ENCODE measurements around the gene NOTCH3. TPM values are rescaled to one million over a fixed set of nuclear protein-coding genes. Genes with fewer than 3 reads are reported as not detected.
A peak's percentile ranks its signal among the peaks of the same experiment; 100 is the strongest.

The NOTCH3 gene
- 21.7 TPM for total RNA-seq
- long read RNA-seq, partial matches to known transcripts = 18 of 32 reads
- long read RNA-seq, other reads (novel, unspliced or antisense) = 14 of 32 reads

- TF ChIP-seq, protein P1, sequence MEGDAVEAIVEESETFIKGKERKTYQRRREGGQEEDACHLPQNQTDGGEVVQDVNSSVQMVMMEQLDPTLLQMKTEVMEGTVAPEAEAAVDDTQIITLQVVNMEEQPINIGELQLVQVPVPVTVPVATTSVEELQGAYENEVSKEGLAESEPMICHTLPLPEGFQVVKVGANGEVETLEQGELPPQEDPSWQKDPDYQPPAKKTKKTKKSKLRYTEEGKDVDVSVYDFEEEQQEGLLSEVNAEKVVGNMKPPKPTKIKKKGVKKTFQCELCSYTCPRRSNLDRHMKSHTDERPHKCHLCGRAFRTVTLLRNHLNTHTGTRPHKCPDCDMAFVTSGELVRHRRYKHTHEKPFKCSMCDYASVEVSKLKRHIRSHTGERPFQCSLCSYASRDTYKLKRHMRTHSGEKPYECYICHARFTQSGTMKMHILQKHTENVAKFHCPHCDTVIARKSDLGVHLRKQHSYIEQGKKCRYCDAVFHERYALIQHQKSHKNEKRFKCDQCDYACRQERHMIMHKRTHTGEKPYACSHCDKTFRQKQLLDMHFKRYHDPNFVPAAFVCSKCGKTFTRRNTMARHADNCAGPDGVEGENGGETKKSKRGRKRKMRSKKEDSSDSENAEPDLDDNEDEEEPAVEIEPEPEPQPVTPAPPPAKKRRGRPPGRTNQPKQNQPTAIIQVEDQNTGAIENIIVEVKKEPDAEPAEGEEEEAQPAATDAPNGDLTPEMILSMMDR (IDR thresholded peaks at IDR 0.05; ENCODE audit: borderline replicate concordance) = no peak
- peaks cover 71% of the 10 kb centered on the region for H3K27me3 ChIP-seq (ENCODE audit: low read depth)
- H3K4me3 ChIP-seq = peak within 1 kb of the TSS; percentile 66
- intact Hi-C loops (cut with micrococcal nuclease) = no loop called here
- peak within 1 kb of the TSS; percentile 83 for H3K27ac ChIP-seq (replicated peaks)
- DNase-seq = no peak
- peaks cover 28% of the 10 kb centered on the region for H3K4me1 ChIP-seq
- peaks cover 3% of the 10 kb centered on the region for H3K9me3 ChIP-seq (replicated peaks)
- no peaks in the 10 kb centered on the region for H3K36me3 ChIP-seq
Measured at GRCh38 chr19:15200553-15201364, at the start of gene NOTCH3. Gene NOTCH3 (minus strand): TSS chr19:15200995. CDS start chr19:15200905, 90 bp downstream.

GRCh38 chr19:15250640-15250993, 49.8 kb upstream of the NOTCH3 start:
- DNase-seq = no peak
- peak overlapping the region; percentile 46 for H3K4me3 ChIP-seq
- intact Hi-C loops (cut with micrococcal nuclease) = no loop called here
- peaks cover 90% of the 10 kb centered on the region for H3K4me1 ChIP-seq
- H3K9me3 ChIP-seq (replicated peaks) = no peaks in the 10 kb centered on the region
- peaks cover 55% of the 10 kb centered on the region for H3K36me3 ChIP-seq
- TF ChIP-seq, protein P1 (IDR thresholded peaks at IDR 0.05; ENCODE audit: borderline replicate concordance) = no peak
- H3K27me3 ChIP-seq (ENCODE audit: low read depth) = no peaks in the 10 kb centered on the region
- peak overlapping the region; percentile 96 for H3K27ac ChIP-seq (replicated peaks)

GRCh38 chr19:15249972-15250639, 49.3 kb upstream of the NOTCH3 start:
- no peaks in the 10 kb centered on the region for H3K9me3 ChIP-seq (replicated peaks)
- TF ChIP-seq, protein P1 (IDR thresholded peaks at IDR 0.05; ENCODE audit: borderline replicate concordance) = no peak
- H3K36me3 ChIP-seq = peaks cover 53% of the 10 kb centered on the region
- H3K4me3 ChIP-seq = peak overlapping the region; percentile 46
- DNase-seq = peak; percentile 65
- H3K4me1 ChIP-seq = peaks cover 95% of the 10 kb centered on the region
- H3K27me3 ChIP-seq (ENCODE audit: low read depth) = no peaks in the 10 kb centered on the region
- intact Hi-C loops (cut with micrococcal nuclease) = no loop called here
- H3K27ac ChIP-seq (replicated peaks) = peak overlapping the region; percentile 96

DNA sequence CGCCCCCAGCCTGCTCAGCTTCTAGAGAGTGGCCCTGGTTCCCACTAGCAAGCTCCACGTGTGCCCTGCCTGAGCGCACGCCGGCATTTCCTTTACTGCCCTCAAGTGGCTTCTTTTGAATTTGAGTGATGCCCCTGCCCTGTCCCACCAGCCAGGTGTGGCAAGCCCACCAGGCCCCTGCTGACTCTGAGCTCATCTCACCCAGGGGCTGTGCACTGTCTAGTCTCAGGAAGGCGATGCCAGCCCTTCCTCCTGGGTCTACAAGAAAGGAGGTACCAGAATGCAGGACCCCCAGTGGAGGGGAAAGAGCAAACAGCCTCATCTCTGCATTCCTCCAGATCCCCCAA, 48.7 kb upstream of the NOTCH3 start:
- intact Hi-C loops (cut with micrococcal nuclease) = no loop called here
- H3K36me3 ChIP-seq = peaks cover 52% of the 10 kb centered on the region
- H3K27ac ChIP-seq (replicated peaks) = peak overlapping the region; percentile 96
- H3K27me3 ChIP-seq (ENCODE audit: low read depth) = no peaks in the 10 kb centered on the region
- DNase-seq = no peak
- peaks cover 98% of the 10 kb centered on the region for H3K4me1 ChIP-seq
- H3K9me3 ChIP-seq (replicated peaks) = no peaks in the 10 kb centered on the region
- peak overlapping the region; percentile 46 for H3K4me3 ChIP-seq
- TF ChIP-seq, protein P1 (IDR thresholded peaks at IDR 0.05; ENCODE audit: borderline replicate concordance) = no peak

- H3K36me3 ChIP-seq = peaks cover 51% of the 10 kb centered on the region
- no peaks in the 10 kb centered on the region for H3K9me3 ChIP-seq (replicated peaks)
- no peaks in the 10 kb centered on the region for H3K27me3 ChIP-seq (ENCODE audit: low read depth)
- peak overlapping the region; percentile 96 for H3K27ac ChIP-seq (replicated peaks)
- intact Hi-C loops (cut with micrococcal nuclease) = no loop called here
- peak; percentile 89 for DNase-seq
- H3K4me3 ChIP-seq = peak overlapping the region; percentile 46
- peaks cover 95% of the 10 kb centered on the region for H3K4me1 ChIP-seq
- TF ChIP-seq, protein P1 (IDR thresholded peaks at IDR 0.05; ENCODE audit: borderline replicate concordance) = no peak
Measured at GRCh38 chr19:15248648-15249527, 48.1 kb upstream of the NOTCH3 start.
